HAP-1 (cell line): ENCODE data around the gene EGF.

ENCODE experiments used
- DNase-seq, 2 experiments: peaks; one replicate each; pipeline ENCODE4 v3.0.0-alpha.2; 2016 to 2020; ENCODE audit warnings: low spot score in 2 of 2
- H3K27me3 ChIP-seq: fragments of 250-450 bp; sonication (Bioruptor Pico); 2 replicates; pipeline ENCODE4 v1.5.1; 2020; ENCODE audit warnings: low read depth, mild to moderate bottlenecking, moderate library complexity
- H3K36me3 ChIP-seq: fragments of 250-450 bp; sonication (Bioruptor Pico); replicated peaks from 2 replicates; pipeline ENCODE4 v1.5.1; 2020; ENCODE audit warnings: mild to moderate bottlenecking
- H3K4me1 ChIP-seq: fragments of 250-450 bp; sonication (Bioruptor Pico); 2 replicates; pipeline ENCODE4 v1.5.1; 2020; ENCODE audit warnings: mild to moderate bottlenecking
- H3K4me3 ChIP-seq: fragments of 250-450 bp; sonication (Bioruptor Pico); 2 replicates; pipeline ENCODE4 v1.5.1; 2020; ENCODE audit warnings: mild to moderate bottlenecking, moderate library complexity
- H3K9me3 ChIP-seq: fragments of 250-450 bp; sonication (Bioruptor Pico); 2 replicates; pipeline ENCODE4 v1.5.1; 2020; ENCODE audit warnings: mild to moderate bottlenecking, moderate library complexity
- in situ Hi-C: fragments of 300-500 bp; cut with MboI; formaldehyde crosslinking; loops from 3 replicates; pipeline ENCODE4 v1.14.3; 2020; ENCODE audit warnings: low sequenced_read_pairs, inconsistent platforms, mixed read lengths

EGF gene

GRCh38 chr4:109886303-109886702 is 26.4 kb upstream of the EGF start:
- in situ Hi-C loops, result no loop called here
- Histone ChIP-seq H3K27me3 (no peaks in the 10 kb centered on the region), H3K36me3 (no peaks in the 10 kb centered on the region), H3K9me3 (no peaks in the 10 kb centered on the region), H3K4me3 (no peak overlapping the region), H3K4me1 (no peaks in the 10 kb centered on the region)
- no peak for DNase-seq

- no peak overlapping the region for H3K4me3 ChIP-seq
- no peaks in the 10 kb centered on the region for H3K4me1 ChIP-seq
- in situ Hi-C loops, result no loop called here
- no peak for DNase-seq
- no peaks in the 10 kb centered on the region for H3K27me3 ChIP-seq
- no peaks in the 10 kb centered on the region for H3K9me3 ChIP-seq
- no peaks in the 10 kb centered on the region for H3K36me3 ChIP-seq
Observed at GRCh38 chr4:109887071-109887470, 25.6 kb upstream of the EGF start.

GRCh38 chr4:109890076-109890475 is 22.6 kb upstream of the EGF start:
- DNase-seq, result no peak
- H3K4me3 ChIP-seq, result no peak overlapping the region
- no peaks in the 10 kb centered on the region for H3K4me1 ChIP-seq
- H3K36me3 ChIP-seq, result no peaks in the 10 kb centered on the region
- in situ Hi-C loops, result no loop called here
- H3K27me3 ChIP-seq, result no peaks in the 10 kb centered on the region
- H3K9me3 ChIP-seq, result no peaks in the 10 kb centered on the region

GRCh38 chr4:109902559-109903251 is 10.0 kb upstream of the EGF start:
- in situ Hi-C loops, result no loop called here
- no peaks in the 10 kb centered on the region for H3K9me3 ChIP-seq
- no peaks in the 10 kb centered on the region for H3K4me1 ChIP-seq
- no peak overlapping the region for H3K4me3 ChIP-seq
- H3K27me3 ChIP-seq, result no peaks in the 10 kb centered on the region
- H3K36me3 ChIP-seq, result no peaks in the 10 kb centered on the region
- DNase-seq, result no peak

GRCh38 chr4:109908731-109909130 is 4.0 kb upstream of the EGF start:
- no peaks in the 10 kb centered on the region for H3K9me3 ChIP-seq
- no peak overlapping the region for H3K4me3 ChIP-seq
- H3K27me3 ChIP-seq, result no peaks in the 10 kb centered on the region
- in situ Hi-C loops, result no loop called here
- no peak for DNase-seq
- H3K36me3 ChIP-seq, result no peaks in the 10 kb centered on the region
- peaks cover 17% of the 10 kb centered on the region for H3K4me1 ChIP-seq

- Histone ChIP-seq H3K4me1 (peaks cover 24% of the 10 kb centered on the region), H3K36me3 (no peaks in the 10 kb centered on the region), H3K9me3 (no peaks in the 10 kb centered on the region), H3K27me3 (no peaks in the 10 kb centered on the region), H3K4me3 (no peak overlapping the region)
- no peak for DNase-seq
- in situ Hi-C loops, result no loop called here
Observed at GRCh38 chr4:109910256-109910655, 2.4 kb upstream of the EGF start.

- Histone ChIP-seq H3K4me1 (peaks cover 24% of the 10 kb centered on the region), H3K4me3 (peak overlapping the region; percentile 12), H3K27me3 (no peaks in the 10 kb centered on the region), H3K36me3 (no peaks in the 10 kb centered on the region), H3K9me3 (no peaks in the 10 kb centered on the region)
- in situ Hi-C loops, result no loop called here
- no peak for DNase-seq
Observed at GRCh38 chr4:109913596-109914241, 1.0 kb downstream of the EGF start.

- in situ Hi-C loops, result no loop called here
- Histone ChIP-seq H3K4me3 (peak overlapping the region; percentile 12), H3K9me3 (no peaks in the 10 kb centered on the region), H3K27me3 (no peaks in the 10 kb centered on the region), H3K36me3 (no peaks in the 10 kb centered on the region), H3K4me1 (peaks cover 24% of the 10 kb centered on the region)
- DNase-seq, result no peak
Observed at GRCh38 chr4:109914322-109914721, 1.6 kb downstream of the EGF start.

- Histone ChIP-seq H3K27me3 (no peaks in the 10 kb centered on the region), H3K9me3 (no peaks in the 10 kb centered on the region), H3K4me3 (no peak overlapping the region), H3K4me1 (peaks cover 24% of the 10 kb centered on the region), H3K36me3 (no peaks in the 10 kb centered on the region)
- DNase-seq, result no peak
- in situ Hi-C loops, result no loop called here
Observed at GRCh38 chr4:109915385-109916026, 2.8 kb downstream of the EGF start.

GRCh38 chr4:109916027-109916409 is 3.3 kb downstream of the EGF start:
- DNase-seq, result no peak
- Histone ChIP-seq H3K9me3 (no peaks in the 10 kb centered on the region), H3K36me3 (no peaks in the 10 kb centered on the region), H3K4me1 (peaks cover 24% of the 10 kb centered on the region), H3K27me3 (no peaks in the 10 kb centered on the region), H3K4me3 (no peak overlapping the region)
- in situ Hi-C loops, result no loop called here

- H3K4me3 ChIP-seq, result no peak overlapping the region
- H3K4me1 ChIP-seq, result no peaks in the 10 kb centered on the region
- no peaks in the 10 kb centered on the region for H3K9me3 ChIP-seq
- in situ Hi-C loops, result no loop called here
- no peak for DNase-seq
- H3K36me3 ChIP-seq, result no peaks in the 10 kb centered on the region
- H3K27me3 ChIP-seq, result no peaks in the 10 kb centered on the region
Observed at GRCh38 chr4:109921384-109921808, 8.7 kb downstream of the EGF start.

- Histone ChIP-seq H3K4me3 (no peak overlapping the region), H3K9me3 (no peaks in the 10 kb centered on the region), H3K36me3 (no peaks in the 10 kb centered on the region), H3K27me3 (no peaks in the 10 kb centered on the region), H3K4me1 (peaks cover 17% of the 10 kb centered on the region)
- DNase-seq, result no peak
- in situ Hi-C loops, result no loop called here
Observed at GRCh38 chr4:109925396-109925795, 12.7 kb downstream of the EGF start.

GRCh38 chr4:109928327-109929045 is 15.8 kb downstream of the EGF start:
- Histone ChIP-seq H3K4me1 (peaks cover 17% of the 10 kb centered on the region), H3K4me3 (no peak overlapping the region), H3K36me3 (no peaks in the 10 kb centered on the region), H3K9me3 (no peaks in the 10 kb centered on the region), H3K27me3 (no peaks in the 10 kb centered on the region)
- in situ Hi-C loops, result no loop called here
- peak; percentile 35 to 60 for DNase-seq

GRCh38 chr4:109930464-109930863 is 17.8 kb downstream of the EGF start:
- H3K27me3 ChIP-seq, result no peaks in the 10 kb centered on the region
- H3K4me1 ChIP-seq, result peaks cover 17% of the 10 kb centered on the region
- no peaks in the 10 kb centered on the region for H3K36me3 ChIP-seq
- no peak for DNase-seq
- in situ Hi-C loops, result no loop called here
- H3K4me3 ChIP-seq, result no peak overlapping the region
- H3K9me3 ChIP-seq, result no peaks in the 10 kb centered on the region
